Natural killer cell (primary cell): ENCODE measurements around the gene SP3. TPM values are rescaled to one million over a fixed set of nuclear protein-coding genes. Genes with fewer than 3 reads are reported as not detected.

Experiments
- ATAC-seq, 3 donors: fragments of 150-1000 bp in 2 of 3; fragments of 200-7000 bp in 1 of 3; cut with Tn5 transposase; 1 replicate in 1 of 3; 2 replicates in 2 of 3; pipeline ENCODE4 v1.10.0; 2021; ENCODE audit warnings: mild to moderate bottlenecking in 2 of 3, moderate library complexity in 2 of 3
- DNase-seq, 2 donors: peaks; one replicate each; pipeline versions ENCODE4 v3.0.0 to v3.0.0-alpha.2; 2013 to 2021; ENCODE audit warnings: mixed read lengths in 1 of 2
- H3K27ac ChIP-seq: one replicate; pipeline ENCODE4 v1.5.1; 2013; ENCODE audit warnings: mild to moderate bottlenecking, low read length
- H3K27me3 ChIP-seq: one replicate; pipeline ENCODE4 v1.6.1; 2013; ENCODE audit warnings: low read length; ENCODE audit not compliant: control insufficient read depth, insufficient read depth
- H3K36me3 ChIP-seq: one replicate; pipeline ENCODE4 v1.6.1; 2013; ENCODE audit warnings: low read length; ENCODE audit not compliant: control insufficient read depth, insufficient read depth
- H3K4me1 ChIP-seq: one replicate; pipeline ENCODE4 v1.6.1; 2013; ENCODE audit warnings: low read length; ENCODE audit not compliant: control insufficient read depth, insufficient read depth
- H3K4me3 ChIP-seq: one replicate; pipeline ENCODE4 v1.5.1; 2013; ENCODE audit warnings: low read length
- H3K9me3 ChIP-seq: one replicate; pipeline ENCODE4 v1.6.1; 2013; ENCODE audit warnings: low read length; ENCODE audit not compliant: control insufficient read depth, insufficient read depth
- H3K27ac Mint-ChIP-seq, 2 donors: one replicate each; pipeline ENCODE4 v1.8.0; 2022; ENCODE audit warnings: mild to moderate bottlenecking in 2 of 2, mixed read lengths in 2 of 2, moderate library complexity in 1 of 2
- H3K27me3 Mint-ChIP-seq, 2 donors: one replicate each; pipeline ENCODE4 v1.8.0; 2022; ENCODE audit warnings: low read depth in 2 of 2, mixed read lengths in 2 of 2
- H3K36me3 Mint-ChIP-seq: one replicate; pipeline ENCODE4 v1.8.0; 2022; ENCODE audit warnings: mixed read lengths
- H3K4me1 Mint-ChIP-seq, 2 donors: one replicate each; pipeline ENCODE4 v1.8.0; 2022; ENCODE audit warnings: mixed read lengths in 2 of 2
- H3K4me3 Mint-ChIP-seq: one replicate; pipeline ENCODE4 v1.8.0; 2022; ENCODE audit warnings: mild to moderate bottlenecking, moderate library complexity, mixed read lengths
- H3K9me3 Mint-ChIP-seq, 2 donors: one replicate each; pipeline ENCODE4 v1.8.0; 2022; ENCODE audit warnings: mixed read lengths in 2 of 2
- CTCF ChIP-seq: fragments of 200-600 bp; IDR thresholded peaks from one replicate; pipeline ENCODE4 v1.8.0; 2022; ENCODE audit warnings: antibody characterized with exemption
- WGBS: methylation state at CpG from one replicate; pipeline ENCODE4 v1.1.7; 2013; ENCODE audit warnings: missing lambda C conversion rate; ENCODE audit not compliant: insufficient coverage; 5-methylcytosine and 5-hydroxymethylcytosine counted together
- intact Hi-C: fragments of 100-400 bp; cut with micrococcal nuclease; formaldehyde crosslinking; loops from one replicate; pipeline ENCODE4 v1.14.2; 2022
- total RNA-seq, 4 donors: library from RNA; stranded (reverse); fragments of 120-200 nt in 1 of 4; gene quantifications; one replicate each; pipeline versions ENCODE4 v1.2.3 to v1.2.4, GENCODE V29; 2013 to 2022

The SP3 gene
- total RNA-seq, 3 donors from 2014 or later (not counting 1 experiment from before 2014, with no cell fraction given): 179 to 200 (median 188) TPM

DNA sequence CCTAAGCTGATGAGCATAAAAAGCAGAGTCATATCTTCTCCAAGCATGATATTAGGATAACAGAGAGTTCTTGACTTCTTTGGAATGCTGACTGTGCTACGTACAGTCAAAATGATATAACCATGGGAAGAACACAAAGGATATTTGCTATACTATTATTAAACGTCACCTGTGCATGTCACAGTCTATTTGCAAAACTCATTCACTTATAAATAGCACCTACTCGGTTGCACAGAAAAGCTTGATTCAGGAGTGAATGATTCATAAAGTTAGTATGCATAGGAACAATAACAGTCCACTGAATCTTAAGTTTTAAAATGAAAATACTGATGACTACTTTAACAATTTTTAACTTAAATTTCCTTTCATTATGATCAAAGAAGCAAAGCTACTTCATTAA lies 83.3 kb downstream of the SP3 start:
- Mint-ChIP-seq H3K36me3 (no peaks in the 10 kb centered on the region), H3K27ac (no peak overlapping the region), H3K27me3 (peaks cover 8 to 47% of the 10 kb centered on the region in 2 donors), H3K4me1 (peaks cover 10 to 11% of the 10 kb centered on the region in 2 donors), H3K9me3 (no peaks in the 10 kb centered on the region), H3K4me3 (no peak overlapping the region)
- Histone ChIP-seq H3K36me3 (no peaks in the 10 kb centered on the region), H3K27ac (no peak overlapping the region), H3K4me1 (no peaks in the 10 kb centered on the region), H3K27me3 (no peaks in the 10 kb centered on the region), H3K4me3 (no peak overlapping the region), H3K9me3 (no peaks in the 10 kb centered on the region)
- DNase-seq (no peak), ATAC-seq (no peak)
- TF ChIP-seq CTCF: no peak
- WGBS: 73% methylated on average over 2 of the region's 3 CpGs
- intact Hi-C loops: loop anchor here (10.0 kb wide), 1 partner anchor 193 kb away; no protein-coding TSS in a partner anchor

DNA sequence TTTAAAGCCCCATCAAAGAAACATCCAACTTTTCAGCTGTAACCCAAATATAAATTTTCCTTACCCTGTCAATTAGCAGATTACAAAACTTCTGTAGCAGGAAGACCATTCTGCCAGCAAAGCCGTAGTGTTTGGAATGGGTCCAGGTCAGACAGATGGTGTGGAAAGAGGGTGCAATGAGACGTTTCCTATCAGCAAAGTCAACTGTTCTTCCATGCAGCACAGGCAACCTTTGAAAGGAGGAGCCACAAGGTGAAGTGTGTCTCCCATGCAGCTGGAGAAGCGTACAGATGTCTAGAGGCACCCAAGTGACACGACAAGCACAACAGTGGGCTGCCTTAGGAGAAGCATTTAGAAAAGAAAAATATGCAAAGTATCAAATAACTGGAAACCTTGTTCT lies 83.7 kb downstream of the SP3 start:
- Histone ChIP-seq H3K27me3 (no peaks in the 10 kb centered on the region), H3K27ac (no peak overlapping the region), H3K9me3 (no peaks in the 10 kb centered on the region), H3K4me3 (no peak overlapping the region), H3K4me1 (no peaks in the 10 kb centered on the region), H3K36me3 (no peaks in the 10 kb centered on the region)
- no peaks in the 10 kb centered on the region for H3K9me3 Mint-ChIP-seq
- no peak for TF ChIP-seq CTCF
- H3K36me3 Mint-ChIP-seq: no peaks in the 10 kb centered on the region
- DNase-seq (no peak), ATAC-seq (no peak)
- intact Hi-C loops: loop anchor here (10.0 kb wide), 1 partner anchor 193 kb away; no protein-coding TSS in a partner anchor
- 19% methylated on average over 4 of the region's 4 CpGs for WGBS
- H3K27me3 Mint-ChIP-seq: peaks cover 8 to 43% of the 10 kb centered on the region in 2 donors
- H3K27ac Mint-ChIP-seq: no peak overlapping the region
- H3K4me1 Mint-ChIP-seq: peaks cover 10 to 11% of the 10 kb centered on the region in 2 donors
- H3K4me3 Mint-ChIP-seq: no peak overlapping the region

DNA sequence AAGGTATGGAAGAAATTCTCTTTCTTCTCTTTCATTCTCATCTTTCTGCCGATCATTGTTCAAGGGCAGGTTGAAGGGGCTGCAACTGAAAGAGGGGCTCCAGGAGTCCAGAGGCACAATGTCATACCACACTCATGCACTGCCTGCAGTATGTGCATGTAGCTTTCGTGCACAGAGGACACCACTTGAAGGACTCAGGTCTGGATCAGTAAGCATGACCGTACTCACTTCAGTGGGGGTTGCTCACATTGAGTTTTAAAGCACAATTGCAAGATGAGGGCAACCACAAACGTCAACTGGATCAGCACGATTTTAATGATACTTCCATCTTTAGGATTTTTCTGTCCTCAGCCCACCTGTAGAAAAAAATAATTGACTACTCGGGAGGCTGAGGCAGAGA lies 84.6 kb downstream of the SP3 start:
- Histone ChIP-seq H3K4me1 (no peaks in the 10 kb centered on the region), H3K27me3 (no peaks in the 10 kb centered on the region), H3K4me3 (no peak overlapping the region), H3K9me3 (no peaks in the 10 kb centered on the region), H3K36me3 (no peaks in the 10 kb centered on the region), H3K27ac (no peak overlapping the region)
- H3K4me3 Mint-ChIP-seq: no peak overlapping the region
- ATAC-seq (no peak), DNase-seq (no peak)
- intact Hi-C loops: loop anchor here (10.0 kb wide), 1 partner anchor 194 kb away; no protein-coding TSS in a partner anchor
- H3K9me3 Mint-ChIP-seq: no peaks in the 10 kb centered on the region
- no peaks in the 10 kb centered on the region for H3K36me3 Mint-ChIP-seq
- TF ChIP-seq CTCF: no peak
- H3K4me1 Mint-ChIP-seq: peaks cover 10 to 11% of the 10 kb centered on the region in 2 donors
- H3K27ac Mint-ChIP-seq: no peak overlapping the region
- WGBS: 90% methylated on average over 6 of the region's 6 CpGs
- peaks cover 6 to 35% of the 10 kb centered on the region in 2 donors for H3K27me3 Mint-ChIP-seq

- Mint-ChIP-seq H3K4me3 (no peak overlapping the region), H3K36me3 (no peaks in the 10 kb centered on the region), H3K4me1 (no peaks in the 10 kb centered on the region), H3K27me3 (peaks cover 3 to 29% of the 10 kb centered on the region in 2 donors), H3K27ac (no peak overlapping the region), H3K9me3 (no peaks in the 10 kb centered on the region)
- TF ChIP-seq CTCF: no peak
- 96% methylated on average over 9 of the region's 9 CpGs for WGBS
- intact Hi-C loops: no loop called here
- Histone ChIP-seq H3K4me3 (no peak overlapping the region), H3K36me3 (no peaks in the 10 kb centered on the region), H3K27me3 (no peaks in the 10 kb centered on the region), H3K9me3 (no peaks in the 10 kb centered on the region), H3K27ac (no peak overlapping the region), H3K4me1 (no peaks in the 10 kb centered on the region)
- no peak for ATAC-seq
- no peak for DNase-seq
Measured at GRCh38 chr2:173876833-173877413, 88.2 kb downstream of the SP3 start.
